Measurements from ENCODE around the gene PTPN1. TPM values are rescaled to one million over a fixed set of nuclear protein-coding genes. Genes with fewer than 3 reads are reported as not detected.
A peak's percentile ranks its signal among the peaks of the same experiment; 100 is the strongest.

PTPN1 gene
- total and polyA plus RNA-seq, 2 of the 13 experiments (the other 11 are each of a cell fraction or from before 2014, with no cell fraction given): 17.7 to 37.2 TPM

GRCh38 chr20:50563133-50563944, 53.2 kb downstream of the PTPN1 start (continued):
- TF ChIP-seq KLF12 (CRISPR knock-in tag; IDR thresholded peaks at IDR 0.05; ENCODE audit: borderline replicate concordance) (0 out of 2 replicates have a peak, but pooled peaks have one; percentile 14), MATR3 (CRISPR knock-in tag; IDR thresholded peaks at IDR 0.05) (no peak), RXRB (CRISPR knock-in tag; IDR thresholded peaks at IDR 0.05; ENCODE audit: borderline replicate concordance) (0 out of 2 replicates have a peak, but pooled peaks have one; percentile 62), JUNB (CRISPR knock-in tag; IDR thresholded peaks at IDR 0.05; ENCODE audit: borderline replicate concordance) (0 out of 2 replicates have a peak, but pooled peaks have one; percentile 19), ZFP41 (CRISPR knock-in tag; IDR thresholded peaks at IDR 0.05; ENCODE audit: borderline replicate concordance) (no peak), GABPA (IDR thresholded peaks at IDR 0.05; ENCODE audit: low read depth, low read length) (no peak), GABPA (CRISPR knock-in tag; IDR thresholded peaks at IDR 0.05; ENCODE audit: low read depth) (no peak), ZSCAN29 (CRISPR knock-in tag; conservative IDR thresholded peaks at IDR 0.05) (no peak), HNRNPUL1 (IDR thresholded peaks at IDR 0.05; ENCODE audit: low read depth, low read length) (no peak), ADNP (CRISPR knock-in tag; IDR thresholded peaks at IDR 0.05) (no peak), MAFK (conservative IDR thresholded peaks at IDR 0.05 in 1 of 2, IDR thresholded peaks at IDR 0.05 in 1 of 2; ENCODE audit: low read length in 2 of 2) (no peak), PAX8 (CRISPR knock-in tag; IDR thresholded peaks at IDR 0.05; ENCODE audit: borderline replicate concordance) (no peak), BRCA1 (CRISPR knock-in tag; IDR thresholded peaks at IDR 0.05) (no peak), ZNF83 (CRISPR knock-in tag; IDR thresholded peaks at IDR 0.05; ENCODE audit: borderline replicate concordance) (no peak), HIVEP1 (CRISPR knock-in tag; IDR thresholded peaks at IDR 0.05) (no peak), ZNF800 (CRISPR knock-in tag; IDR thresholded peaks at IDR 0.05) (no peak), ZNF558 (CRISPR knock-in tag; IDR thresholded peaks at IDR 0.05; ENCODE audit: borderline replicate concordance) (no peak), TRIM24 (CRISPR knock-in tag; IDR thresholded peaks at IDR 0.05) (no peak), ZNF292 (CRISPR knock-in tag; IDR thresholded peaks at IDR 0.05; ENCODE audit: borderline replicate concordance, low read depth) (peak; percentile 84; the same call in 1 of the 2 replicates), AHR (CRISPR knock-in tag; IDR thresholded peaks at IDR 0.05) (no peak), SALL1 (CRISPR knock-in tag; IDR thresholded peaks at IDR 0.05) (peak; percentile 70), SRSF9 (IDR thresholded peaks at IDR 0.05; ENCODE audit: borderline replicate concordance, insufficient read depth, low read depth, low read length, poor library complexity, severe bottlenecking) (no peak), ZNF121 (CRISPR knock-in tag; IDR thresholded peaks at IDR 0.05) (0 out of 2 replicates have a peak, but pooled peaks have one; percentile 14), ZNF263 (CRISPR knock-in tag; IDR thresholded peaks at IDR 0.05) (peak; percentile 21; the same call in 1 of the 2 replicates), TBX2 (CRISPR knock-in tag; IDR thresholded peaks at IDR 0.05; ENCODE audit: borderline replicate concordance) (peak; percentile 77), ZNF235 (CRISPR knock-in tag; IDR thresholded peaks at IDR 0.05; ENCODE audit: borderline replicate concordance) (no peak), TOE1 (CRISPR knock-in tag; IDR thresholded peaks at IDR 0.05) (no peak), HNF4A (CRISPR knock-in tag; IDR thresholded peaks at IDR 0.05) (peak; percentile 41; the same call in 1 of the 2 replicates), ZNF12 (CRISPR knock-in tag; IDR thresholded peaks at IDR 0.05) (no peak), ZNF839 (CRISPR knock-in tag; IDR thresholded peaks at IDR 0.05; ENCODE audit: borderline replicate concordance) (no peak), ZNF776 (CRISPR knock-in tag; IDR thresholded peaks at IDR 0.05) (no peak)
